ENCODE results near the gene ZEB2.

Gene ZEB2

DNA sequence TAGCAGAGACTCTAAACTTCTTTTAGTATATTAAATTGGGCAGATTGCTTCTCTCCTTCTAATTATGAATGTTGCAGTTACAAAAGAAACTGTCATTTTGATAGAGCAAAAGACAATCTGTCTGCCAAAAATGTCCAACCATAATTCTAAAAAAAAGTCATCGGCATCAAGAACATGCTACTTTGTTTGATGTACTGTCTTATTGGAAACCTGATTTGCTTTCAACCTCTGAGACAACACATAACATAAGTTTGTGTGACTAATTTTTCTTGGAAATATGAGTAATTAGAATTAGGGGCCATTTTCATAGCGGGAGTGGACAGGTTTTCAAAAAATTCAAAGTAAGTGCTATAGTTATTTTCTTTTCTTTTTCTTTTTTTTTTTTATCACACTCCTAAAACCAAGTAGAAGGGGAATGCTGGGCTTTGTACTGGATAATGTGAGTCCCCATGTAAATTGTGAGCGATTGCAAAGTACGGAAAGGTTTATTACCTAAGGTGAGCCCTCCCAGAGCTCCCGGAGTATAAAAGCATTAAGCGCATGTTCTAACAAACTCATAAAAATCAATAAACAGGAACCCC, 59.1 kb downstream of the ZEB2 start:
- in situ Hi-C loops (cut with MboI; ENCODE audit: low pct_unique_long_range_greater_than_20kb, low sequenced_read_pairs), result no loop called here
- no peak for DNase-seq

DNA sequence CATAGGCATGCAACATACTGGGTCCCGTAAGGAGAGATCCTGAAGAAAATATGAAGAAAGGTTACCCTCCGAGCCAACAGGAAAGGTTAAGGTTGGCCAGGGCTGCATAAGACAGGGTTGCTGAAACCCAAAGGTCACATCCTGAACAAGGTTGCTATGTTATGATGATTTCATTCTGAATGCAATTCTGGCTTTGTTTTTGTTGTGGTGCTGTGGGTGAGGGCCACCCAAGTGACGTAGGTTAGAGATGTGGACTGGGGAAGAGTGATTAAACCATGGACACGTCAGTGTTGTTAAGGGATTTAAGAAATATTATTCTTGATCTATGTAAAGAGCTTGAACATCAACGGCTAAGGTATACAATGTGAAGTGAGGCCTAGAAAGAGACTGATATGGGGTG, 60.0 kb downstream of the ZEB2 start:
- in situ Hi-C loops (cut with MboI; ENCODE audit: low pct_unique_long_range_greater_than_20kb, low sequenced_read_pairs), result no loop called here

DNA sequence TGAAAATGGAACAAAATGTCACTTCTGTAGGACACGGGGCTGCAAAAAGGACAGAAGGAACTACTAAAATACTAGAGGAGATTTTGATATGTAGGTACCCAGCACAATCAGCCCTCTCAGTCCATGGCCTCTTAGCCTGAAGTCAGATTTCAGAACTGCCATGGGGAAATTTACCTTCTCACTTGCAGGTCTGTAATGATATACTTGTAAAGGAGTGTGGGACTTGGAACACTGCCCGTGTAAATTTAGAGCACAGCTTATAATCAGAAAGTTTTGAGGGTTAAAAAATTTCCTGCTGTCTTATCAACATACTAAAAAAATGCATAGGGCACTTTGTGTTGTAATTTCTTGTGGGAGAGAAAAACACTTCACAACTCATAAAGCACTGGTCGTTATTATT, 60.6 kb downstream of the ZEB2 start:
- no peak for DNase-seq
- in situ Hi-C loops (cut with MboI; ENCODE audit: low pct_unique_long_range_greater_than_20kb, low sequenced_read_pairs), result no loop called here

More for the DNA sequence above, 60.0 kb downstream of the ZEB2 start:
- DNase-seq, result no peak

DNA sequence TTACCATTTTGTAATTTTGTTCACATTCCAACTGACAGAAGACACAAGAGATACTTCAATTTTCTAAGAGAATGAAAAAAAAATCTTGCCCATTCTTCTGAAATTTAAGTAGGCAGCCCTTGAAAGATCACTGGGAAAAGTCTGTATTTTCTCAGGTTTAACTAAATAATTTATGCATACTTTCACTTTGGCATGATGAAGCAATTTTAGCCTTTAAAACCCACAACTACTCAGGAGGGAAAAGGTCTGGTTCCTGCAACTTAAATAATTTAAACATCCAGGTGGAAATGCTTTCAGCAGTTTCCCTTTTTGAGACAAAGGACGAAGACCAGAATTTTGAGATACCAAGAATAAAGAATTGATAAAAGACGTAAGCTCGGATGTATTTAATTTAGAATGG, 61.4 kb downstream of the ZEB2 start:
- in situ Hi-C loops (cut with MboI; ENCODE audit: low pct_unique_long_range_greater_than_20kb, low sequenced_read_pairs), result no loop called here
- DNase-seq, result peak; percentile 31

DNA sequence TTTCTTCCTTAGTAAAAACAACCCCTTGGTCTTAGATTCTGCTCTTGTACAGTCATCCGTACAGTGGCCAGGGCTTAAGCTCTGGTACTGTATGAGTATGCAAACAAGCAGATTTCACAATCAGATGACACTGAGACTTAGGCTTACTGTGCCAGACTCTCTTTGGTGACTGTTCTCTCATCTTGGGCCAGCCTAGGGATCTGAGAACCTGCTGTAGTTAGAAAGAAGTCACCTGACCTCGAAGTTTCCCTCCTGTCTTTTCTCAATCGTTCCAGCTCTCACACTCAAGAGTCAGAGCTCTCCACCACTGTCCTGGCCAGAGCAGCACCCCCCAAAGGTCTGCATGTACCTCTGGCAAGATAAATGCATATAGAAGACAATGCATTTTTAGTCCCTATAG, 63.2 kb downstream of the ZEB2 start:
- in situ Hi-C loops (cut with MboI; ENCODE audit: low pct_unique_long_range_greater_than_20kb, low sequenced_read_pairs), result no loop called here
- peak; percentile 44 for DNase-seq

DNA sequence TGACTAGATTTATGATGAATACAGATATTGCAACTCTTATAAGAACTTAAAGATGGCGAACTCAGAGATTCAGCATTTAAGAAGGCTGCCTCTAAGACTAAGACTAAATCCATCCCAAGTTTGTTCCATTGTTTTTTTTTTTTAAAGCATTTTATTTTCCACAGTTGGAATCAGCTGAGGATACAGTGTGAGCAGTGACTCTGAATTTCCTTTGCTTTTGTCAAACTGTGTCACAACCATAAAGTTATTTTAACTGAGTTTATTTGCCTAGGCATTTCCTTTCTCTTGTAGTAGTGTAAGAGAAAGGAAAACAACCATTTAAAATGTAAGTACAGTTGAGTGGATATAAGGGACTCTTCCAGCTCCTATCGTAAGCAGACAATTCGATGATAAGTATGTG, 63.9 kb downstream of the ZEB2 start:
- in situ Hi-C loops (cut with MboI; ENCODE audit: low pct_unique_long_range_greater_than_20kb, low sequenced_read_pairs), result no loop called here
- DNase-seq, result no peak

DNA sequence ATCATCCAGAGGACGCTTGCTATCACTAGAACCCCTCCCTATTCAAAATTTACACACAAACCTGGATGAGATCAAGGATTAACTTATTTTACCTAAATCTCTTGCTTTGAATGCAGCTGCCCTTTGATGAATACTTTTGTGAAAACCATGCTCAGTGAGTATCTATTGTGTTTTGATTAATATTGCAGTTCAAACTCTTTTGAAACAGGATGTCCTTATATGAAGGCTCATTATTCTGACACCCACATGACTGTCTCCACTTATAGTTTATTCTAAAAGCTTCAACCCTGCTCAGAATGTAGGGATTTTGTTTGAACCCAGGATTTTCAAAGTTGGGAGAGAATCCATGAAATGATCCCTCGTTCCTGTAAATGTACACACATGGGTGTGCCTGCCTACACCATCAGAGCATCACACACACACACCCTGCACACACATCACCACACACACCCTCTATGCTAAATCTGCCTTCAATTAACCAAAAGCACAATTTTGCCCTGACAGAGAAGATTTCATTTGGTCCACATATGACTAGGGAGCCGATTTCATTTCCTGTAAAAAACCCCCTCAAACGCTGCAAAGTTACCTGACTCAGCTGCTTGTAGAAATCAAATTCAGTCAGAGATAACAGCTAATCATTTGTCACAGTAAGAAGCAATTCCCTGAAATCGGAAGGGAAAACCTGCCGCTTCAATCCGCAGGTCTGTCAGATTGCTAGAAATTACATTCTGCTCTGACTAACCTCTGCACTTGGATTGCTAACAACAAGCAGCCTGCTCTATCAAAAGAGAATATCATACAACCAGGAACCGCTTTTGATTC, 65.2 kb downstream of the ZEB2 start:
- in situ Hi-C loops (cut with MboI; ENCODE audit: low pct_unique_long_range_greater_than_20kb, low sequenced_read_pairs), result no loop called here

DNA sequence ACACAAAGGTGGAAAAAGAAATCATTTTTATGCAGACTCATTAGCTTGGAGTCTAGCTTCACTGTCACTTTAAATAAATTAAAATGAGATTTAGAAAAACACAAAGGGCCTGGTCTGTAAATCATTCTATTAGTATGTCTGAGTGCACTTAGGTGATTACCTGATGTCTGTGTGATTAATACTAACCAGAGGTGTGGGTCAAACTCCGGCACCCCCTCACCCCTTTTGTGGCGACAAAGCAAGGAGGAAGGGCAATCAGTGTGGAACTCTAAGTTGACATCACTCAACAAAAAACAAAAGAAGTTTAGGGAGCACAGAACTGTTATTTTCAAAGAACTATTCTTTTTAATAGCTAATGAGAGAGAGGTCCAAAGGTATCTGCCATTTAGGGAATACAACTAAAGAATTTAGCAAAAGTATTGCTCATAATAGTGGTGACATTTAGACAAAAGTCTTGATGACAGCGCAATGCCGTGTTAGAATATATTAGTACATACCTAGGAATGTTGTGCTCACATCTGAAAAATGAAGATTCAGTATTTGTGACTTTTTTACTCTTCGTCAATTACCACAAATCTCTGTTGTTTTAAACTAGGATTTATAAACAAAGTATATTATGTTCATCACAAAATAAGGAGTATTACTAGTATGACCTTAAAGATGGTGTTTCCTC, 66.3 kb downstream of the ZEB2 start:
- in situ Hi-C loops (cut with MboI; ENCODE audit: low pct_unique_long_range_greater_than_20kb, low sequenced_read_pairs), result no loop called here
- no peak for DNase-seq

More for the DNA sequence above, 65.2 kb downstream of the ZEB2 start:
- DNase-seq, result no peak

DNA sequence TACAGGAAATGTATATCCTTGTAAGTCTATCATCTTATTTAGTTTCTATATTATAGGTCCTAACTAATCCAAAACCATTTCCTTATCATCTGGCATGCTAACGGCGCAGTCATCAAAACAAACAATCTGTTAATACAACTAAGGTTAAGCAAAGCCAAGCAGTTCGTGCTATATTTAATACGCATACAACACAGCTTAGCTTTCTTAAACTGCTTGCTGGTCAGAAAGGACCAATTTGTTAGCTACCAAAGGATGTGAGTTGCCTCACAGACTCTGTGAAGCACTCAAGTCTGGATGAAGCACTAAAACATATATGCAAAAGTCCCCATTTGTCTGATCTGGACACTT, 67.0 kb downstream of the ZEB2 start:
- in situ Hi-C loops (cut with MboI; ENCODE audit: low pct_unique_long_range_greater_than_20kb, low sequenced_read_pairs), result no loop called here
- no peak for DNase-seq

DNA sequence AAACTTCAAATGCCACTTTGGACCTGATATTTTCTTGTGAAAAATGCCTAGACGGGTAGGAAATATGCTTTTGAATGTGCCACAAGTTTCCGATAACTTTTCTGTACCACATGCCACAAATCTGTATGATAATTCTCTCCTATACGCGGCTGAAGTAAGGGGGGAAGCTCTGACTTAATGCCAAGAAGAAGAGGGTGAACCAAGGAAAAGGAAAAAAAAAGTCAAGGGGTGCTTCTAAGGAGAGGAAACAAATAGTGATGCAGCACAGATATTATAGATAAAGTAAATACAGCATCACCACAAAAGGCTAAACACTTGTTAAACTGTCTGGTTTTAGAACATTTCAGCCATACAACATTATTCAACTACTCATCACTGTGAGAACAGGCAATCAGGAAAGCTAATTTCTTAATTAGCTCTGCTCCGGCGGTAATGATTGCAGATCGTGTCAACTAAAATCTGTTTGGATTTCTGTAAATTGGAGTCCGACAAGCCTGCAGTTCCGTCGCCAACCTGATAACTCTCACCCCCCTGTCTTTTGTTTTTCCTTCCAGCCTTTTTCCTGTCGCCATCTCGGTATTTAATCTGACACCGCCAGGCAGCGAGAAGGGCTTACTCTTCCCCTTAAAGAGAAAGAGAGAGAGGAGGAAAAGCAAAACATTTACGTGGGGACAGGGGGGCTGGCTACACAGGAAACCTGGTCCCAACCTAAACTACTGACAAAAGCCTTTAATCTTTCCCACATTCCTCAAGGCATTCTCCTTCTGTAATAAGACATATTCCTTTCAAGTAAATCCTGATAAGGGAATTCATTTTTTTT, 67.5 kb downstream of the ZEB2 start:
- in situ Hi-C loops (cut with MboI; ENCODE audit: low pct_unique_long_range_greater_than_20kb, low sequenced_read_pairs), result no loop called here
- peak; percentile 38 for DNase-seq

DNA sequence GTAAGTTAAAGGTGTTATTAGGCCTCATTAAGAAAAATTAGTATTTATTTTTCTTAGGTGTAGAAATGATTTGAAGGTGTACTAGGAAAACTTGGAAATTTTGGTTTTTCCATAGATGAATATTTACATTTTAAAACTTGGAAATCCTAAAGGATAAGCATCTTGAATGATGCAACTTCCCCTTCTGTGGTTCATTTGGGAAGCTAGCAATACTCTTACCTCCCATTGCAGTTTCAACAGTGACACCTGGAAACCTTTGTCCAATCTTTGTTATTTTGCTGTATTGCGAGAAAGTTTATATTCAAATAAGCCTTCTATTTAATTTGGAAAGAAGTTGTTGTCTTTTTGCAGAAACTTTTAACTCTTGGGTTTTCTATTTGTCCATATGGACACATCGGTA, 68.5 kb downstream of the ZEB2 start:
- no peak for DNase-seq
- in situ Hi-C loops (cut with MboI; ENCODE audit: low pct_unique_long_range_greater_than_20kb, low sequenced_read_pairs), result no loop called here

DNA sequence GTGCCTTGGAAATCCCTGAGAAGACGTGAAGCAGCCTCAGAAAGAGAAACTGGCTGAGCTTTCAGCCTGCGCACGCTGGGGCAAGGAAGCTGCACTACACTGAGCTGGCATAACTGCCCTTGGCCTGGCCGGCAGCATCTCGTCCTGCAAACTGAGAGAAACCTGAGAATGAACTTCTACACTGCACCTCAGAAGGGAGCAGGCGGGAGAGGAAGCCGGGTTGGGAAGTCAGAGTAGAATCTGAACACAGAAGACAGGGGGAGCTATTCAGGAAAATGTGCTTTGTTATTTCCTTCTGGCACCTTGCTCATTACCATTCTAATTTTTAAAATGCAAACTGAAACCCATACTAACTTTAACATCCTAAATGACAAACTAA, 70.9 kb downstream of the ZEB2 start:
- DNase-seq, result no peak
- in situ Hi-C loops (cut with MboI; ENCODE audit: low pct_unique_long_range_greater_than_20kb, low sequenced_read_pairs), result no loop called here

DNA sequence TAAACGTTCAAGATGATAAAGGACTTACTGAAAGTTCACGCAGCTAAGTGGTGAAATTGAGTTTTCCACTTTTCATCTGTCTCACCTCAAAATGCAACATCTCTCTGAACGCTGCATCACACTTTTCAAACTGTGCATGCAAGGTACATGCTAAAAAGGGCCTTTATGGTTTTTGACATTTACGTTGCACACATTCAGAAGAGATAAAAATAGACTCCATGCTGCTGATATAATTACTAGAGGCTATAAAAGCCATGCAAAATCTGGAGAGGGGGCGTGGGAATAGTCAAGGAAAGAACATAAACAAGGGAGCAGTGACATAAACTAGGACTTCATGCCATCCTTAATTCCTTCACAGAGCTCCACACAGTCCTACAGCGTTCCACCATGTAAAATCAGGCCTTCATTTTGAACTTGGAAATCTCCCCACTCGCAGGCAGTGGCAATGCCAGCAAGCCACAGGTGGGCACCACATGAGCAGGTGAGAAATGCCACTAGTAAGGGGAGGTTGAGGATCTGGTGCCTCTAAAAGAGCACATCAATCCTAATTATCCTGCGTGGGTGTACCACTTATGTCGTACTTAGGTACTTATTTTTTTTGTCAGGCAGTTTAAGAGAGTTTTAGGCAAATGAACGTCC, 71.4 kb downstream of the ZEB2 start:
- no peak for DNase-seq
- in situ Hi-C loops (cut with MboI; ENCODE audit: low pct_unique_long_range_greater_than_20kb, low sequenced_read_pairs), result no loop called here

DNA sequence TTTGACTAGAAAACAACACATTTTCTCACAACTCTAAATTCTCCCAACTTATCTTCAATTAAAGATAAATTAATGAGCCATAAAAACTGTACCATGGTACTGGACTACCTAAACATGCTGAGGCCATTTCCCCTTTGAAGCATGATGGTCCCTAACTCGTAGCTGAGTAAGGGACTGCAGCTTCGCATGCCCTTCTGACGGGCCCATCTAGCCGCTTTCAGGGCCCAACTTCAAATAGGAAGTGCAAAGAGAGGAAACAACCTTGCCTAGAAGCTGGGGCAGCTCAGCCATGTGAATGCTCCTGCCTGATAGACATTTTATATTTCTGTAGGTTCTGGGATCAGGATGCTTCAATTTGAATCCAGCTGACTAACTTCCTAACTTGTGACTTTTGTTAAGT, 72.4 kb downstream of the ZEB2 start:
- DNase-seq, result no peak
- in situ Hi-C loops (cut with MboI; ENCODE audit: low pct_unique_long_range_greater_than_20kb, low sequenced_read_pairs), result no loop called here

DNA sequence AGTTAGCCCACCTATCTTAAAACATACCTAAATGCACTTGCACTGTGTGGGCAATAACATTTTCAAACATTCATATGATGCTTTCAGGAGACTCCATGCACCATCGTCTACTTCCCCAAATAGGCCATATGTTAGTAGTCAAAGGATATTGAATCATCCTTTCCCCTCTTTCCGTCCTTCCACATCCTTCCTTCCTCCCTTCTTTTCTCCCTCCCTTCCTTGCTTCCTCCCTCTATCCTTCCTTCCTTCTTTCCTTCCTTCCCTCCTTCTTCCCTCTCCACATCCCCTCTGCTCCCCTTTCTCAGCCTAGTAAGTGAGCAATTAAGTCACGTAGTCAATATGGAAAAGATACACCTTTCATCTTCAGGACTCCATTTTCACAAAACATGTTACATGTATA, 73.8 kb downstream of the ZEB2 start:
- in situ Hi-C loops (cut with MboI; ENCODE audit: low pct_unique_long_range_greater_than_20kb, low sequenced_read_pairs), result no loop called here
- no peak for DNase-seq

DNA sequence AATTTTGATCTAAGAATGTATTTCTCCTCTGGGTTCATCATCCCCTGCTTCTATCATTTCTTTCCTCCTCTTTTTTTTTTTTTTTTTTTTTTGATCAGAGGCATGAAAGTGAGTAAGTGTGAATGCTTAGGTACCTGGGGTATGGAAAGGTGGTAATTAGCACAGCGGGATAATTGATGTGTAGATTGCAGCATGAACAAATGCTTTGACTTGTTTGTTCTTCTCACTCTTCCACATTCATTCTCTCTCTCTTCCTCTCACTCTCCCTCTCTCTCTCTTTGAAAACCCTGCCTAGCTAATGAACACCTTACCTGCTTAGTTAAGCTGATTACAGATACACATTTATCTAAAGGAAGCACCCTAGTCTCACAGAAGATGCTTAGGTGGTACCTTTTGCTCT, 74.7 kb downstream of the ZEB2 start:
- no peak for DNase-seq
- in situ Hi-C loops (cut with MboI; ENCODE audit: low pct_unique_long_range_greater_than_20kb, low sequenced_read_pairs), result no loop called here

DNA sequence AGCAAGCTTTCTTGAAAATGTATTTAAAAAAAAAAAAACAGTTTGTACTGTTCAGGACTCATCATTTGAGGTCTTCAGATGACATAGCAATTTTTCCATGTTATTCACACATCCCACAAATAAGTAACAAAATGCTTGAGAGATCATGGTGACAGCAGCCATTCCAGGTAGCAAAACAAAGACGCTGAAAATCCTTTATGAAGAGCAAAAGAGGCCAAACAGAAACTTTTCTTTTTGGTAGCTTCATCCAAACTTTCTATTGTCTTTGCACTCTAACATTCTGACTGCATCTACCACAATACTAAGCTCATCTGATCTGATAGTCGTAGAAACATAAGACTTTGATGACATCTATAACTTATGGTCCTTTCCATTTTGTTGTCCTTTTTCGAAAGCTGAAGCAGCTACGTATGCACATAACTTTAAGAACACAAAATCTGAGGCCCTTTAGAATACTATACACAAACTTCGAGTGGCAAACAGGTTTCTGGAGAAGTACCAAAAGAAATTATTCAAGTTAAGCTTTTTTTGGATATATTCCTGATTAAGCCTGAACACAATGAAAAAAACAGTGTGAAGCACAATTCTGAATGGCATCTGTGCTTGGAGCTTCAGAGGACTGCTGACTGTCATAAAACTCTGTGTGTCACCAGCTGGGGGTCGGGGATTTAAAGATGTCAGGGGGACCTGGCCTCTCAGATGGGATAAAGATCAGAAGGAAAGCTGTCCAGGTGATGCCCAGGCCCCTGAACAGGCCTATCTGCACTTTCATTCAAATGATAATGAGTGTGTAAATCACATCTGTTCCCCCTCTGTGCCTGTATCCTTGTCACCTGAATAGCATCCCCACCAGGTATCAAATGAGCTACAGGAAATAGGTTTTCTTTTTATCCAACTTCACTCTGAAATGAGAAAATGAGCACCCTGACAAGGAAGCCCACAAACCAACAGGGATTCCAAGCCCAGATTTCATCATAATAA, 75.8 kb downstream of the ZEB2 start:
- in situ Hi-C loops (cut with MboI; ENCODE audit: low pct_unique_long_range_greater_than_20kb, low sequenced_read_pairs), result no loop called here
- no peak for DNase-seq

DNA sequence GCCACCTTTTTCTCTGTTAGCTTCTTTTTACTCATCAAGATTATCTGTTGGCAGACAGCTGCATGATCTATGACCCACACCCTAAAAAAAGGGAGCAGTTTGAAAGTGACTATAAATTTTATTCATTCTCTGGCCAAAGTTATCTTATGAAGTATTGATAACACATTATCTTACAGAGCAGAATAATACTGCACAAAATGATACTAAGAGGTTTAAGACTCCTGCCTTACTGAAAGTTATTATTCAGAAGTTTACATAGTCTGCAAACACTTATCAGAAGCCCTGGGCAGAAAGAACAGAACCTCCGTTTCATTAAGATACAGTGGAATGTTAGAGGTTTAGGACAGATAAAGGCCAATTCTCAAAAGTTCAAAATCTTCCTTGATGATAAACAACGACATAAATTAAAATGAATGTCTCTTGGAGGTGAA, 78.2 kb downstream of the ZEB2 start:
- in situ Hi-C loops (cut with MboI; ENCODE audit: low pct_unique_long_range_greater_than_20kb, low sequenced_read_pairs), result no loop called here
- no peak for DNase-seq

Measured in KBM-7 (cell line).